Measurements from ENCODE around the gene HIGD1B.

- TF ChIP-seq CTCF (IDR thresholded peaks at IDR 0.05; ENCODE audit: low read depth, low read length, missing input control) (no peak), ATF3 (IDR thresholded peaks at IDR 0.05) (no peak), REST (IDR thresholded peaks at IDR 0.05) (no peak), EGR1 (IDR thresholded peaks at IDR 0.05; ENCODE audit: low read depth in 2 of 2) (no peak), MAX (IDR thresholded peaks at IDR 0.05) (no peak), RXRA (IDR thresholded peaks at IDR 0.05) (no peak), TAF1 (conservative IDR thresholded peaks at IDR 0.05) (no peak), YY1 (IDR thresholded peaks at IDR 0.05) (no peak), RAD21 (IDR thresholded peaks at IDR 0.05) (no peak), FOXA1 (IDR thresholded peaks at IDR 0.05) (no peak)
Measured at GRCh38 chr17:44877121-44877520, 29.4 kb downstream of the HIGD1B start.
